Measurements from ENCODE around the gene SLX9. TPM values are rescaled to one million over a fixed set of nuclear protein-coding genes. Genes with fewer than 3 reads are reported as not detected.

The SLX9 gene
- total RNA-seq, 1 experiment from 2014 or later, result 74.3 TPM

DNA sequence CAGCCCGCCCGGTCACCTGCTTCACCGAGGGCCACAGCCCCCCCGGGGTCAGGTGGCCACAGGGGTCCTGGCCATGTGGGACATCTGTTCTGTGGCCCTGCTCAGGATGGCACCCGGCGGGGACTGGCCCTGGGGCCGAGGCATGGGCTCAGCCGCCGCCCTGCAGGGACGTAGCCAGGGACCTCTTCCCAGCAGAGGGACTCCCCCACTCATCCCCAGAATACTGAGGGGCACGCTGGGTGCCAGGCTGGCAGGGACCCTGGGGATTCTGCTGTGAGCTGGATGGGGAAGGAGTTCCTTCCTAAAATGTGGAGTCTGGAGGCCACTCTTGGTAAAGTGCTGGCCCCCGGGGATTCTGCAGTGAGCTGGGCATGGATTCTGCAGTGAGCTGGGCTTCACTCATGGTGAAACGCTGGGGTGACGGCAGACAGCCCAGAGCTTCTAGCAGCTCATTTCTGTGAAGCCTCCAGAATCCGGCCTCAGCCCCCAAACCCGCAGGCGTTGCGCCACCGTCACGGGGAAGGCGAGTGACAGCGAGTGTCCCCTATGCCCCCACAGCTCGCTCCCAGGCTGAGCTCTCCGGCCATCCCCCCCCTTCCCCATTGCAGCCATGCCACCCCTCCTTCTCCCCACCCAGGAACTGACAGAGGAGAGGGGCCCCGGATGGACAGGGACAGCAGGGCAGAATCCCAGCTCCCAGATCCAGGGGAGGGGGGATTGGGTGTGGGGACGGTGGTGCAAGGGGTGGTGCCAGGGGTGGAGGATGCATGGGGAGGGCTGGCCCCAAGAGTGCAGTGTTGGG is 20.5 kb upstream of the SLX9 start:
- H2BK120ac ChIP-seq (ENCODE audit: low read depth, low read length, poor library complexity, severe bottlenecking), result no peak overlapping the region
- no CpG with 5 or more reads among the region's 26 CpGs for WGBS (ENCODE audit: extremely low coverage, insufficient read length, low lambda C conversion rate)

More for the DNA sequence above, 20.5 kb upstream of the SLX9 start:
- H3K4me3 Mint-ChIP-seq, result peak overlapping the region; percentile 38 to 72; a peak in 4 of 5 replicates
- H3K27ac Mint-ChIP-seq, result no peak overlapping the region
- H3K27me3 ChIP-seq (ENCODE audit: insufficient read depth, low read length), result peaks cover 46% of the 10 kb centered on the region; the same call in 1 of the 2 replicates
- no peaks in the 10 kb centered on the region for H3K9me3 ChIP-seq (ENCODE audit: control insufficient read depth, low read depth, low read length)
- no peak overlapping the region for H2AFZ ChIP-seq (ENCODE audit: low read length)
- no peak overlapping the region for H2BK5ac ChIP-seq (ENCODE audit: insufficient read length, low read length)
- H3K79me1 ChIP-seq (ENCODE audit: insufficient read depth, low read depth, low read length, poor library complexity, severe bottlenecking), result no peaks in the 10 kb centered on the region
- no peak overlapping the region for H2BK15ac ChIP-seq (ENCODE audit: low read depth, low read length)
- H3K79me2 ChIP-seq (ENCODE audit: insufficient read depth, low read length), result no peaks in the 10 kb centered on the region
- H3T11ph ChIP-seq (ENCODE audit: low read length), result no peak overlapping the region
- no peak overlapping the region for H3K4ac ChIP-seq (ENCODE audit: low read depth, low read length)
- no peak overlapping the region for H4K8ac ChIP-seq (replicated peaks; ENCODE audit: insufficient read length, low read depth, low read length)
- no peak overlapping the region for H3K56ac ChIP-seq (ENCODE audit: insufficient read length, low read depth, low read length)
- peaks cover 2 to 13% of the 10 kb centered on the region in 2 experiments for H3K4me1 Mint-ChIP-seq
- TF ChIP-seq, protein P1, sequence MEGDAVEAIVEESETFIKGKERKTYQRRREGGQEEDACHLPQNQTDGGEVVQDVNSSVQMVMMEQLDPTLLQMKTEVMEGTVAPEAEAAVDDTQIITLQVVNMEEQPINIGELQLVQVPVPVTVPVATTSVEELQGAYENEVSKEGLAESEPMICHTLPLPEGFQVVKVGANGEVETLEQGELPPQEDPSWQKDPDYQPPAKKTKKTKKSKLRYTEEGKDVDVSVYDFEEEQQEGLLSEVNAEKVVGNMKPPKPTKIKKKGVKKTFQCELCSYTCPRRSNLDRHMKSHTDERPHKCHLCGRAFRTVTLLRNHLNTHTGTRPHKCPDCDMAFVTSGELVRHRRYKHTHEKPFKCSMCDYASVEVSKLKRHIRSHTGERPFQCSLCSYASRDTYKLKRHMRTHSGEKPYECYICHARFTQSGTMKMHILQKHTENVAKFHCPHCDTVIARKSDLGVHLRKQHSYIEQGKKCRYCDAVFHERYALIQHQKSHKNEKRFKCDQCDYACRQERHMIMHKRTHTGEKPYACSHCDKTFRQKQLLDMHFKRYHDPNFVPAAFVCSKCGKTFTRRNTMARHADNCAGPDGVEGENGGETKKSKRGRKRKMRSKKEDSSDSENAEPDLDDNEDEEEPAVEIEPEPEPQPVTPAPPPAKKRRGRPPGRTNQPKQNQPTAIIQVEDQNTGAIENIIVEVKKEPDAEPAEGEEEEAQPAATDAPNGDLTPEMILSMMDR (conservative IDR thresholded peaks at IDR 0.05), result no peak
- no peak for DNase-seq
- no peak overlapping the region for H2AK5ac ChIP-seq (ENCODE audit: insufficient read length, low read length)
- H2BK12ac ChIP-seq (ENCODE audit: insufficient read length, low read depth, low read length), result no peak overlapping the region
- H3K27ac ChIP-seq (ENCODE audit: insufficient read length, low read depth, low read length), result no peak overlapping the region
- H4K20me1 ChIP-seq (ENCODE audit: control insufficient read depth, insufficient read depth, insufficient read length), result no peaks in the 10 kb centered on the region
- H2BK20ac ChIP-seq (ENCODE audit: low read depth, low read length, poor library complexity, severe bottlenecking), result no peak overlapping the region
- no peak overlapping the region for H4K5ac ChIP-seq (ENCODE audit: insufficient read length, low read depth, low read length)
- no peak overlapping the region for H3K9ac ChIP-seq (ENCODE audit: extremely low read depth, insufficient read length, low read length)
- peaks cover 63% of the 10 kb centered on the region for H3K27me3 Mint-ChIP-seq (ENCODE audit: low read depth)
- no peak overlapping the region for H4K91ac ChIP-seq (ENCODE audit: insufficient read length, low read depth, low read length)
- H3K4me1 ChIP-seq (ENCODE audit: insufficient read depth, low read length), result peaks cover 3% of the 10 kb centered on the region; the same call in 1 of the 2 replicates
- H3K36me3 Mint-ChIP-seq (ENCODE audit: insufficient read depth in 1 of 3, low read depth in 3 of 3), result no peaks in the 10 kb centered on the region
- no peak overlapping the region for H3K18ac ChIP-seq (ENCODE audit: insufficient read length, low read depth, low read length)
- H3K23me2 ChIP-seq (ENCODE audit: insufficient read length, low read depth, low read length, poor library complexity, severe bottlenecking), result no peaks in the 10 kb centered on the region
- no peaks in the 10 kb centered on the region; a peak in 1 of 5 replicates for H3K9me3 Mint-ChIP-seq
- no peak overlapping the region for H3K23ac ChIP-seq (ENCODE audit: insufficient read length, low read depth, low read length)
- H3K4me2 ChIP-seq (ENCODE audit: insufficient read depth, insufficient read length, low read length), result peak overlapping the region; percentile 46
- H3K14ac ChIP-seq (ENCODE audit: insufficient read depth, low read length), result no peak overlapping the region
